Keratinocyte (primary cell): ENCODE data around the gene CPPED1. TPM values are rescaled to one million over a fixed set of nuclear protein-coding genes. Genes with fewer than 3 reads are reported as not detected.

Experiments
- DNase-seq: peaks from one replicate; pipeline ENCODE4 v3.0.0-alpha.2; 2011; ENCODE audit warnings: low read depth, missing footprints, low spot score
- FAIRE-seq: peaks from 2 replicates; lab custom pipeline; 2011; peaks lifted over from hg19 to GRCh38; lab: Jason Lieb, UNC
- H2AFZ ChIP-seq: 2 replicates; pipeline ENCODE4 v1.6.0; 2012; ENCODE audit warnings: low read length, control low read depth, inconsistent platforms; ENCODE audit not compliant: control insufficient read depth
- H3K27ac ChIP-seq: 2 replicates; pipeline ENCODE4 v1.5.1; 2011; ENCODE audit warnings: low read length; ENCODE audit not compliant: control insufficient read depth, insufficient read depth
- H3K27me3 ChIP-seq: 3 replicates; pipeline ENCODE4 v1.6.0; 2011; ENCODE audit warnings: low read length; ENCODE audit not compliant: control insufficient read depth, insufficient read depth; ENCODE audit errors: extremely low read depth
- H3K36me3 ChIP-seq, 2 experiments: 2 replicates in 1 of 2; 3 replicates in 1 of 2; pipeline ENCODE4 v1.5.1; 2011; ENCODE audit warnings: low read length in 2 of 2, mild to moderate bottlenecking in 1 of 2; ENCODE audit not compliant: control insufficient read depth in 2 of 2, insufficient read depth in 2 of 2; ENCODE audit errors: extremely low read depth in 1 of 2
- H3K4me1 ChIP-seq: 3 replicates; pipeline ENCODE4 v1.5.1; 2011; ENCODE audit warnings: low read length; ENCODE audit not compliant: control insufficient read depth, insufficient read depth; ENCODE audit errors: extremely low read depth
- H3K4me2 ChIP-seq: 3 replicates; pipeline ENCODE4 v1.6.0; 2011; ENCODE audit warnings: low read depth, low read length; ENCODE audit not compliant: control insufficient read depth, insufficient read depth; ENCODE audit errors: extremely low read depth
- H3K4me3 ChIP-seq, 3 experiments: fragments of 200-600 bp in 1 of 3; sonication (generic) in 1 of 3; 2 replicates in 2 of 3; 3 replicates in 1 of 3; pipeline ENCODE4 v1.5.1; 2011 to 2016; ENCODE audit warnings: low read length in 3 of 3, mild to moderate bottlenecking in 3 of 3, control low read depth in 2 of 3, inconsistent platforms in 1 of 3, low read depth in 1 of 3, mixed read lengths in 1 of 3, mixed run types in 1 of 3, moderate library complexity in 1 of 3; ENCODE audit not compliant: control insufficient read depth in 2 of 3, insufficient read depth in 2 of 3; ENCODE audit errors: extremely low read depth in 1 of 3
- H3K79me2 ChIP-seq: 2 replicates; pipeline ENCODE4 v1.6.0; 2012; ENCODE audit warnings: low read length; ENCODE audit not compliant: control insufficient read depth, insufficient read depth
- H3K9ac ChIP-seq: 3 replicates; pipeline ENCODE4 v1.6.0; 2011; ENCODE audit warnings: low read length; ENCODE audit not compliant: control insufficient read depth, insufficient read depth; ENCODE audit errors: extremely low read depth
- H3K9me1 ChIP-seq: 3 replicates; pipeline ENCODE4 v1.6.0; 2011; ENCODE audit warnings: low read length; ENCODE audit not compliant: control insufficient read depth, insufficient read depth; ENCODE audit errors: extremely low read depth
- H3K9me3 ChIP-seq: 2 replicates; pipeline ENCODE4 v1.5.1; 2012; ENCODE audit warnings: low read depth, low read length; ENCODE audit not compliant: control insufficient read depth
- H4K20me1 ChIP-seq: 3 replicates; pipeline ENCODE4 v1.6.0; 2011; ENCODE audit warnings: low read length; ENCODE audit not compliant: control insufficient read depth, insufficient read depth; ENCODE audit errors: extremely low read depth
- EZH2 ChIP-seq: IDR thresholded peaks from one replicate; pipeline ENCODE4 v1.6.1; 2012; ENCODE audit warnings: inconsistent platforms, mild to moderate bottlenecking, low read length, moderate library complexity
- dilution Hi-C: fragments of 300-500 bp; cut with MboI; formaldehyde crosslinking; loops from one replicate; pipeline ENCODE4 v1.7.0; 2020; ENCODE audit warnings: low sequenced_read_pairs; ENCODE audit not compliant: extremely low pct_ligation_motif_present
- polyA plus RNA-seq, 5 experiments: library from polyadenylated mRNA; depleted of rRNA in 3 of 5; stranded (reverse) in 3 of 5; stranded (forward) in 1 of 5; unstranded in 1 of 5; fragments of >200 nt; gene quantifications; 1 replicate in 1 of 5; 2 replicates in 3 of 5; 3 replicates in 1 of 5; pipeline versions ENCODE4 v1.2.1 to v1.2.3, GENCODE V29; 2011 to 2012; ENCODE audit warnings: missing spikeins in 2 of 5, low read depth in 1 of 5, low replicate concordance in 1 of 5
- TF ChIP-seq, protein P1 (sequence below), 3 experiments: IDR thresholded peaks in 1 of 3; conservative IDR thresholded peaks in 1 of 3; optimal IDR thresholded peaks in 1 of 3; 2 replicates in 2 of 3; 3 replicates in 1 of 3; pipeline versions ENCODE3 to v1.5.1; 2011; ENCODE audit warnings: low read length in 3 of 3, mild to moderate bottlenecking in 3 of 3, moderate library complexity in 2 of 3, control low read depth in 1 of 3, inconsistent platforms in 1 of 3; ENCODE audit not compliant: insufficient read depth in 2 of 3; ENCODE audit errors: extremely low read depth in 1 of 3

Gene CPPED1
- polyA plus RNA-seq, 1 donor (not counting 4 experiments of a cell fraction or from before 2014, with no cell fraction given), result 14.4 TPM

DNA sequence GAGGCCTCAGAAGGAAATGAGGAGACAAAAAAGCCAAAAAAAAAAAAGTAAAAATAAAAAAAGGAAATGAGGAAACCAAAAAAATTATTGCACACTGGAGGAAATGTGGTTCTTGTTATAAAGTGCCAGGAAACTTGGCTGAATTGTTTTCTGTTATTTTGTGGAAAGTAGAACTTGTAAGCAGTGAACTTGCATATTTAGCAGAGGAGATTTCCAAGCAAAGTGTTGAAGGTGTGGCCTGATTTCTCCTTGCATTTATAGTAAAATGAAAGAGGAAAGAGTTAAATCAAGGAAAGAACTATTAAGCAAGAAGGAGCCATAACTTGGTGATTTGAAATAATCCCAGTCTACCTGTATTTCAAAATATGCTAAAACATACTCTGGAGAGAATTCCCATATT lies 34.1 kb upstream of the CPPED1 start:
- Histone ChIP-seq H3K9ac (no peak overlapping the region), H3K4me3 (no peak overlapping the region), H3K4me1 (no peaks in the 10 kb centered on the region), H4K20me1 (no peaks in the 10 kb centered on the region), H3K9me1 (no peaks in the 10 kb centered on the region), H2AFZ (no peak overlapping the region), H3K4me2 (no peak overlapping the region), H3K36me3 (no peaks in the 10 kb centered on the region), H3K27ac (no peak overlapping the region), H3K27me3 (no peaks in the 10 kb centered on the region), H3K79me2 (no peaks in the 10 kb centered on the region), H3K9me3 (no peaks in the 10 kb centered on the region)
- no peak for TF ChIP-seq EZH2
- TF ChIP-seq, protein P1, sequence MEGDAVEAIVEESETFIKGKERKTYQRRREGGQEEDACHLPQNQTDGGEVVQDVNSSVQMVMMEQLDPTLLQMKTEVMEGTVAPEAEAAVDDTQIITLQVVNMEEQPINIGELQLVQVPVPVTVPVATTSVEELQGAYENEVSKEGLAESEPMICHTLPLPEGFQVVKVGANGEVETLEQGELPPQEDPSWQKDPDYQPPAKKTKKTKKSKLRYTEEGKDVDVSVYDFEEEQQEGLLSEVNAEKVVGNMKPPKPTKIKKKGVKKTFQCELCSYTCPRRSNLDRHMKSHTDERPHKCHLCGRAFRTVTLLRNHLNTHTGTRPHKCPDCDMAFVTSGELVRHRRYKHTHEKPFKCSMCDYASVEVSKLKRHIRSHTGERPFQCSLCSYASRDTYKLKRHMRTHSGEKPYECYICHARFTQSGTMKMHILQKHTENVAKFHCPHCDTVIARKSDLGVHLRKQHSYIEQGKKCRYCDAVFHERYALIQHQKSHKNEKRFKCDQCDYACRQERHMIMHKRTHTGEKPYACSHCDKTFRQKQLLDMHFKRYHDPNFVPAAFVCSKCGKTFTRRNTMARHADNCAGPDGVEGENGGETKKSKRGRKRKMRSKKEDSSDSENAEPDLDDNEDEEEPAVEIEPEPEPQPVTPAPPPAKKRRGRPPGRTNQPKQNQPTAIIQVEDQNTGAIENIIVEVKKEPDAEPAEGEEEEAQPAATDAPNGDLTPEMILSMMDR (optimal IDR thresholded peaks at IDR 0.05 in 1 of 3, IDR thresholded peaks at IDR 0.05 in 1 of 3, conservative IDR thresholded peaks at IDR 0.05 in 1 of 3; ENCODE audit: extremely low read depth in 1 of 3, insufficient read depth in 2 of 3, low read length in 3 of 3), result no peak
- FAIRE-seq (no peak), DNase-seq (no peak)
- dilution Hi-C loops, result no loop called here

DNA sequence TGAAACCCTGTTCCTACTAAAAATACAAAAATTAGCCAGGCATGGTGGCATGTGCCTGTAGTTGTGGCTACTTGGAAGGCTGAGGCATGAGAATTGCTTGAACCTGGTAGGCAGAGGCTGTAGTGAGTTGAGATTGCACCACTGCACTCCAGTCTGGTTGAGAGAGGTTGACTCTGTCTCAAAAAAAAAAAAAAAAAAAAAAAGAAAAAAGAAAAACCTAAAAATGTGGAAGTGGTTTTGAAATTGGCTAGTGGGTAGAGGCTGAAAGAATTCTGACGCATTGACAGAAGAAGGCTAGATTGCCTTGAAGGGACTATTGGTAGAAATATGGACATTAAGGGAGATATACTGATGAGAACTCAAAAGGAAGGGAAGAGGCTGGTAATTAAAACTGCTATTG lies 33.6 kb upstream of the CPPED1 start:
- H3K4me1 ChIP-seq, result no peaks in the 10 kb centered on the region
- DNase-seq (no peak), FAIRE-seq (no peak)
- H3K4me2 ChIP-seq, result no peak overlapping the region
- H3K9me1 ChIP-seq, result no peaks in the 10 kb centered on the region
- no peaks in the 10 kb centered on the region for H3K36me3 ChIP-seq
- no peak overlapping the region for H3K4me3 ChIP-seq
- H3K27me3 ChIP-seq, result no peaks in the 10 kb centered on the region
- TF ChIP-seq, protein P1 (optimal IDR thresholded peaks at IDR 0.05 in 1 of 3, IDR thresholded peaks at IDR 0.05 in 1 of 3, conservative IDR thresholded peaks at IDR 0.05 in 1 of 3; ENCODE audit: extremely low read depth in 1 of 3, insufficient read depth in 2 of 3, low read length in 3 of 3), result no peak
- no peak for TF ChIP-seq EZH2
- no peak overlapping the region for H3K27ac ChIP-seq
- no peak overlapping the region for H3K9ac ChIP-seq
- no peak overlapping the region for H2AFZ ChIP-seq
- H3K79me2 ChIP-seq, result no peaks in the 10 kb centered on the region
- dilution Hi-C loops, result no loop called here
- H4K20me1 ChIP-seq, result no peaks in the 10 kb centered on the region
- H3K9me3 ChIP-seq, result no peaks in the 10 kb centered on the region
